Skeletal muscle tissue (tissue), 4 donors: ENCODE results near the gene VMP1. TPM values are rescaled to one million over a fixed set of nuclear protein-coding genes. Genes with fewer than 3 reads are reported as not detected.
"Not testable (repeated sequence)": the region's sequence is repeated elsewhere in the genome, so short reads cannot be mapped to it uniquely, and the experiment has no call there.

ENCODE experiments used
- H3K27ac ChIP-seq: one replicate; pipeline ENCODE4 v1.7.0; 2013; ENCODE audit warnings: mild to moderate bottlenecking, low read depth, low read length, inconsistent platforms
- H3K27me3 ChIP-seq, 3 donors: one replicate each; pipeline ENCODE4 v1.7.0; 2013; ENCODE audit warnings: low read length in 3 of 3; ENCODE audit not compliant: control insufficient read depth in 3 of 3, insufficient read depth in 3 of 3
- H3K36me3 ChIP-seq, 3 donors: one replicate each; pipeline ENCODE4 v1.7.0; 2013; ENCODE audit warnings: low read length in 3 of 3; ENCODE audit not compliant: control insufficient read depth in 3 of 3, insufficient read depth in 3 of 3
- H3K4me1 ChIP-seq, 3 donors: one replicate each; pipeline ENCODE4 v1.7.0; 2013; ENCODE audit warnings: low read length in 3 of 3, mild to moderate bottlenecking in 3 of 3; ENCODE audit not compliant: control insufficient read depth in 3 of 3, insufficient read depth in 3 of 3
- H3K4me3 ChIP-seq, 3 donors: one replicate each; pipeline ENCODE4 v1.7.0; 2013; ENCODE audit warnings: low read length in 3 of 3
- H3K9ac ChIP-seq, 3 donors: one replicate each; pipeline ENCODE4 v1.7.0; 2013; ENCODE audit warnings: low read length in 3 of 3, mild to moderate bottlenecking in 3 of 3, moderate library complexity in 2 of 3, low read depth in 1 of 3
- H3K9me3 ChIP-seq, 3 donors: one replicate each; pipeline ENCODE4 v1.7.0; 2013; ENCODE audit warnings: low read length in 3 of 3; ENCODE audit not compliant: control insufficient read depth in 3 of 3
- total RNA-seq: library from RNA; depleted of rRNA; stranded (reverse); fragments of >200 nt; gene quantifications from one replicate; pipeline ENCODE4 v1.2.3, GENCODE V29; 2014
- donor health status: Osteomylitis.

VMP1 gene
- total RNA-seq, 1 donor from 2014 or later = 128 TPM

- Histone ChIP-seq H3K9ac (no peak overlapping the region), H3K4me3 (no peak overlapping the region)
These were observed 76.0 kb downstream of the VMP1 start for GRCh38 chr17:59783221-59784047.

GRCh38 chr17:59785091-59785799 lies 77.8 kb downstream of the VMP1 start:
- H3K4me3 ChIP-seq = no peak overlapping the region
- H3K36me3 ChIP-seq = no peaks in the 10 kb centered on the region
- H3K4me1 ChIP-seq = peaks cover 0 to 19% (median 16%) of the 10 kb centered on the region in 3 donors
- no peak overlapping the region for H3K9ac ChIP-seq
- H3K27ac ChIP-seq = peak overlapping the region; percentile 88
- no peaks in the 10 kb centered on the region for H3K9me3 ChIP-seq
- H3K27me3 ChIP-seq = no peaks in the 10 kb centered on the region

More at GRCh38 chr17:59783221-59784047, 76.0 kb downstream of the VMP1 start:
- Histone ChIP-seq H3K36me3 (peaks cover 0 to 5% (median 0%) of the 10 kb centered on the region in 3 donors), H3K27me3 (no peaks in the 10 kb centered on the region), H3K4me1 (peaks cover 0 to 19% (median 16%) of the 10 kb centered on the region in 3 donors), H3K27ac (peak overlapping the region; percentile 67), H3K9me3 (no peaks in the 10 kb centered on the region)

GRCh38 chr17:59786213-59786535 lies 78.7 kb downstream of the VMP1 start:
- no peaks in the 10 kb centered on the region for H3K27me3 ChIP-seq
- H3K9ac ChIP-seq = peak overlapping the region in 2 of 3 donors; percentile 40 to 57
- no peaks in the 10 kb centered on the region for H3K9me3 ChIP-seq
- H3K36me3 ChIP-seq = no peaks in the 10 kb centered on the region
- H3K27ac ChIP-seq = peak overlapping the region; percentile 88
- peak overlapping the region in 1 of 3 donors; percentile 61 for H3K4me3 ChIP-seq
- peaks cover 0 to 19% (median 16%) of the 10 kb centered on the region in 3 donors for H3K4me1 ChIP-seq

- H3K4me3 ChIP-seq = peak overlapping the region in 1 of 3 donors; percentile 61
- peak overlapping the region in 2 of 3 donors; percentile 30 to 57 for H3K9ac ChIP-seq
- H3K4me1 ChIP-seq = peaks cover 0 to 19% (median 16%) of the 10 kb centered on the region in 3 donors
- H3K9me3 ChIP-seq = no peaks in the 10 kb centered on the region
- no peaks in the 10 kb centered on the region for H3K27me3 ChIP-seq
- peak overlapping the region; percentile 88 for H3K27ac ChIP-seq
- no peaks in the 10 kb centered on the region for H3K36me3 ChIP-seq
These were observed 79.3 kb downstream of the VMP1 start for GRCh38 chr17:59786536-59787319.

- not testable (repeated sequence) for H3K36me3 ChIP-seq, H3K9me3 ChIP-seq, H3K27me3 ChIP-seq, H3K4me3 ChIP-seq, H3K9ac ChIP-seq
- Histone ChIP-seq H3K27ac (peak overlapping the region; percentile 71), H3K4me1 (peaks cover 0 to 12% (median 10%) of the 10 kb centered on the region in 3 donors)
These were observed 82.4 kb downstream of the VMP1 start for GRCh38 chr17:59789849-59790248.

GRCh38 chr17:59790418-59790817 lies 83.0 kb downstream of the VMP1 start:
- H3K9me3 ChIP-seq, H3K36me3 ChIP-seq, H3K4me3 ChIP-seq, H3K27me3 ChIP-seq, H3K9ac ChIP-seq: not testable (repeated sequence)
- peaks cover 0 to 12% (median 10%) of the 10 kb centered on the region in 3 donors for H3K4me1 ChIP-seq
- H3K27ac ChIP-seq = peak overlapping the region; percentile 71

- Histone ChIP-seq H3K4me3 (no peak overlapping the region), H3K27ac (peak overlapping the region; percentile 71), H3K27me3 (no peaks in the 10 kb centered on the region), H3K36me3 (no peaks in the 10 kb centered on the region), H3K9ac (no peak overlapping the region), H3K4me1 (peaks cover 0 to 12% (median 10%) of the 10 kb centered on the region in 3 donors), H3K9me3 (no peaks in the 10 kb centered on the region)
These were observed 83.5 kb downstream of the VMP1 start for GRCh38 chr17:59790910-59791309.

- Histone ChIP-seq H3K9ac (no peak overlapping the region), H3K4me1 (peaks cover 0 to 5% (median 4%) of the 10 kb centered on the region in 3 donors), H3K36me3 (no peaks in the 10 kb centered on the region), H3K9me3 (no peaks in the 10 kb centered on the region), H3K27ac (peak overlapping the region; percentile 13), H3K4me3 (no peak overlapping the region), H3K27me3 (no peaks in the 10 kb centered on the region)
These were observed 84.4 kb downstream of the VMP1 start for GRCh38 chr17:59791603-59792457.

GRCh38 chr17:59792458-59792823 lies 85.0 kb downstream of the VMP1 start:
- not testable (repeated sequence) for H3K36me3 ChIP-seq, H3K9me3 ChIP-seq, H3K27me3 ChIP-seq, H3K4me3 ChIP-seq, H3K4me1 ChIP-seq, H3K9ac ChIP-seq
- peak overlapping the region; percentile 13 for H3K27ac ChIP-seq
